HG03520 (cell line): Measurements from ENCODE around the gene ZNF644.
"Not testable (repeated sequence)": the region's sequence is repeated elsewhere in the genome, so short reads cannot be mapped to it uniquely, and the experiment has no call there.

ENCODE experiments used
- ATAC-seq: cut with Tn5 transposase; IDR thresholded peaks from one replicate; pipeline ENCODE4 v1.9.1; 2021; ENCODE audit warnings: mild to moderate bottlenecking, moderate library complexity; ENCODE audit not compliant: unreplicated experiment

Gene ZNF644

GRCh38 chr1:91021686-91022517 is at the start of gene ZNF644:
Gene ZNF644, minus strand, starts transcription at chr1:91022035. Its CDS starts 39,682 bp downstream, at chr1:90982353.
- ATAC-seq, result peak; percentile 70

- ATAC-seq, result no peak
These were observed 48.5 kb upstream of the ZNF644 start for GRCh38 chr1:91070298-91070697.

- no peak for ATAC-seq
These were observed 44.7 kb upstream of the ZNF644 start for GRCh38 chr1:91066538-91066937.

GRCh38 chr1:91065337-91065736 is 43.5 kb upstream of the ZNF644 start:
- ATAC-seq, result no peak

- ATAC-seq, result not testable (repeated sequence)
These were observed 41.6 kb upstream of the ZNF644 start for GRCh38 chr1:91063403-91063802.

GRCh38 chr1:91059157-91059556 is 37.3 kb upstream of the ZNF644 start:
- ATAC-seq, result no peak

- ATAC-seq, result no peak
These were observed 35.9 kb upstream of the ZNF644 start for GRCh38 chr1:91057784-91058183.

GRCh38 chr1:91054780-91055481 is 33.1 kb upstream of the ZNF644 start:
- peak; percentile 68 for ATAC-seq

GRCh38 chr1:91053630-91054029 is 31.8 kb upstream of the ZNF644 start:
- no peak for ATAC-seq

- ATAC-seq, result not testable (repeated sequence)
These were observed 27.7 kb upstream of the ZNF644 start for GRCh38 chr1:91049551-91049950.

- ATAC-seq, result no peak
These were observed 24.9 kb upstream of the ZNF644 start for GRCh38 chr1:91046766-91047165.

GRCh38 chr1:91045284-91045683 is 23.4 kb upstream of the ZNF644 start:
- ATAC-seq, result no peak

GRCh38 chr1:91044776-91045175 is 22.9 kb upstream of the ZNF644 start:
- ATAC-seq, result not testable (repeated sequence)

GRCh38 chr1:91042372-91042771 is 20.5 kb upstream of the ZNF644 start:
- not testable (repeated sequence) for ATAC-seq

GRCh38 chr1:91038582-91038981 is 16.7 kb upstream of the ZNF644 start:
- no peak for ATAC-seq

GRCh38 chr1:91036894-91037829 is 15.3 kb upstream of the ZNF644 start:
- no peak for ATAC-seq

- ATAC-seq, result no peak
These were observed 10.5 kb upstream of the ZNF644 start for GRCh38 chr1:91032349-91032748.

GRCh38 chr1:91031081-91031480 is 9.2 kb upstream of the ZNF644 start:
- ATAC-seq, result no peak

- ATAC-seq, result no peak
These were observed 4.9 kb upstream of the ZNF644 start for GRCh38 chr1:91026777-91027176.

- ATAC-seq, result peak; percentile 15
These were observed 4.5 kb upstream of the ZNF644 start for GRCh38 chr1:91026320-91026719.
